HCT116 (cell line): ENCODE measurements around the gene DMBX1. TPM values are rescaled to one million over a fixed set of nuclear protein-coding genes. Genes with fewer than 3 reads are reported as not detected.

Experiments
- ATAC-seq: fragments of 200-7000 bp; cut with Tn5 transposase; 2 replicates; pipeline ENCODE4 v1.9.1; 2020; ENCODE audit warnings: mild to moderate bottlenecking, moderate library complexity
- BruUV-seq: library from RNA; stranded (reverse); fragments of 400-500 nt; replicated peaks from 2 replicates; lab custom pipeline; 2021; lab: Mats Ljungman, UMichigan
- CTCF ChIA-PET: fragments of 300-600 bp; sonication (Branson Sonifier 250); formaldehyde crosslinking; loops from one replicate; lab custom pipeline; 2021; ENCODE audit warnings: antibody characterized with exemption; lab: Charles Lee
- POLR2A ChIA-PET: fragments of 300-600, 350-600 bp; sonication (Branson Sonifier 250); formaldehyde crosslinking; loops from one replicate; lab custom pipeline; 2021; ENCODE audit warnings: antibody characterized with exemption; lab: Charles Lee
- RAD21 ChIA-PET, 2 experiments: fragments of 300-600 bp; sonication (Branson Sonifier 250); formaldehyde crosslinking; loops; one replicate each; lab custom pipeline; 2023; ENCODE audit warnings: low total read pairs in 2 of 2; ENCODE audit not compliant: uncharacterized antibody in 2 of 2, unreplicated experiment in 2 of 2, low non-redundant PET in 1 of 2; lab: Charles Lee
- DNase-seq: peaks from one replicate; pipeline ENCODE4 v3.0.0-alpha.2; 2010; ENCODE audit warnings: low read depth, low spot score
- H2AFZ ChIP-seq: fragments of 200-600 bp; shearing (Covaris generic), sonication (generic); 2 replicates; pipeline ENCODE4 v1.6.1; 2017; ENCODE audit warnings: low read depth, mixed run types, mixed read lengths, antibody characterized with exemption, low read length; ENCODE audit not compliant: poor library complexity, severe bottlenecking
- H3K27ac ChIP-seq: 2 replicates; pipeline ENCODE4 v1.5.1; 2012; ENCODE audit warnings: low read depth, low read length
- H3K27me3 ChIP-seq: fragments of 200-600 bp; sonication (generic); 2 replicates; pipeline ENCODE4 v1.6.1; 2016; ENCODE audit warnings: mixed run types, low read length, mixed read lengths; ENCODE audit not compliant: insufficient read depth
- H3K36me3 ChIP-seq, 2 experiments: fragments of 200-500 bp in 1 of 2; fragments of 200-600 bp in 1 of 2; sonication (Bioruptor generic) in 1 of 2; sonication (generic) in 1 of 2; 2 replicates each; pipeline versions ENCODE4 v1.5.1 to v1.6.1; 2014 to 2016; ENCODE audit warnings: low read length in 2 of 2, inconsistent platforms in 1 of 2, mixed read lengths in 1 of 2, mixed run types in 1 of 2; ENCODE audit not compliant: insufficient read depth in 2 of 2, control insufficient read depth in 1 of 2
- H3K4me1 ChIP-seq, 2 experiments: fragments of 200-600 bp in 1 of 2; sonication (generic) in 1 of 2; 2 replicates each; pipeline versions ENCODE4 v1.5.1 to v1.6.1; 2012 to 2017; ENCODE audit warnings: low read length in 2 of 2, inconsistent platforms in 1 of 2, mild to moderate bottlenecking in 1 of 2, mixed read lengths in 1 of 2, mixed run types in 1 of 2, moderate library complexity in 1 of 2; ENCODE audit not compliant: insufficient read depth in 2 of 2, control insufficient read depth in 1 of 2
- H3K4me2 ChIP-seq: fragments of 200-600 bp; sonication (generic); 2 replicates; pipeline ENCODE4 v1.6.1; 2017; ENCODE audit warnings: mixed run types, low read length, mixed read lengths
- H3K4me3 ChIP-seq, 2 experiments: fragments of 200-600 bp in 1 of 2; sonication (generic) in 1 of 2; replicated peaks in 1 of 2; 2 replicates each; pipeline ENCODE4 v1.5.1; 2011 to 2016; ENCODE audit warnings: low read length in 2 of 2, control low read depth in 1 of 2, low read depth in 1 of 2, mild to moderate bottlenecking in 1 of 2, mixed read lengths in 1 of 2, mixed run types in 1 of 2
- H3K79me2 ChIP-seq: fragments of 200-600 bp; sonication (generic); 2 replicates; pipeline ENCODE4 v1.6.1; 2017; ENCODE audit warnings: mild to moderate bottlenecking, mixed run types, low read length, moderate library complexity, mixed read lengths; ENCODE audit not compliant: insufficient read depth
- H3K9ac ChIP-seq: fragments of 200-600 bp; sonication (generic); 2 replicates; pipeline ENCODE4 v1.6.1; 2016; ENCODE audit warnings: low read length, mixed read lengths
- H3K9me2 ChIP-seq: fragments of 200-600 bp; sonication (generic), shearing (Covaris generic); 2 replicates; pipeline ENCODE4 v1.6.1; 2017; ENCODE audit warnings: mixed run types, mild to moderate bottlenecking, moderate library complexity; ENCODE audit not compliant: insufficient read depth
- H3K9me3 ChIP-seq, 2 experiments: fragments of 200-500 bp in 1 of 2; fragments of 200-600 bp in 1 of 2; sonication (Bioruptor generic) in 1 of 2; sonication (generic) in 1 of 2; 2 replicates each; pipeline ENCODE4 v1.6.1; 2014 to 2017; ENCODE audit warnings: low read length in 2 of 2, mixed read lengths in 2 of 2, inconsistent platforms in 1 of 2, low read depth in 1 of 2, mild to moderate bottlenecking in 1 of 2, mixed run types in 1 of 2, moderate library complexity in 1 of 2; ENCODE audit not compliant: control insufficient read depth in 1 of 2, insufficient read depth in 1 of 2
- H4K20me1 ChIP-seq: fragments of 200-600 bp; sonication (generic), shearing (Covaris generic); 2 replicates; pipeline ENCODE4 v1.6.1; 2017; ENCODE audit warnings: mixed run types, mild to moderate bottlenecking, moderate library complexity; ENCODE audit not compliant: insufficient read depth
- ATF3 ChIP-seq: IDR thresholded peaks from 2 replicates; pipeline ENCODE4 v1.6.1; 2012
- CBX3 ChIP-seq: IDR thresholded peaks from 2 replicates; pipeline ENCODE4 v1.6.1; 2012; ENCODE audit warnings: low read depth
- CEBPB ChIP-seq: IDR thresholded peaks from 2 replicates; pipeline ENCODE4 v1.6.1; 2012; ENCODE audit warnings: low read depth
- ELF1 ChIP-seq: IDR thresholded peaks from 2 replicates; pipeline ENCODE4 v1.6.1; 2012; ENCODE audit warnings: low read depth, borderline replicate concordance
- EZH2 ChIP-seq: fragments of 200-600 bp; sonication (generic); IDR thresholded peaks from 2 replicates; pipeline ENCODE4 v1.6.1; 2017; ENCODE audit warnings: antibody characterized with exemption, mixed run types
- EZH2phosphoT487 ChIP-seq: fragments of 200-600 bp; IDR thresholded peaks from 2 replicates; pipeline ENCODE4 v1.6.1; 2018; ENCODE audit warnings: antibody characterized with exemption, borderline replicate concordance
- FOSL1 ChIP-seq: IDR thresholded peaks from 2 replicates; pipeline ENCODE4 v1.6.1; 2012; ENCODE audit warnings: low read depth
- POLR2A ChIP-seq: IDR thresholded peaks from 2 replicates; pipeline ENCODE4 v1.7.0; 2011; ENCODE audit warnings: borderline replicate concordance; ENCODE audit not compliant: insufficient read depth, insufficient read length; ENCODE audit errors: extremely low read depth
- SRF ChIP-seq: IDR thresholded peaks from 2 replicates; pipeline ENCODE4 v1.6.1; 2012; ENCODE audit warnings: low read depth
- YY1 ChIP-seq: IDR thresholded peaks from 2 replicates; pipeline ENCODE4 v1.6.1; 2011; ENCODE audit warnings: low read length, low read depth, moderate library complexity, mild to moderate bottlenecking; ENCODE audit not compliant: insufficient replicate concordance; ENCODE audit errors: extremely low read depth
- intact Hi-C: fragments of 100-400 bp; cut with micrococcal nuclease; formaldehyde crosslinking; loops from 2 replicates; pipeline ENCODE4 v1.10.0; 2022
- total RNA-seq: library from RNA; stranded (reverse); gene quantifications from one replicate; pipeline ENCODE4 v1.2.1, GENCODE V29; 2021; ENCODE audit not compliant: unreplicated experiment
- TF ChIP-seq, protein P1 (sequence below): IDR thresholded peaks from 2 replicates; pipeline ENCODE4 v1.6.1; 2011; ENCODE audit warnings: mild to moderate bottlenecking, low read length, moderate library complexity; ENCODE audit not compliant: insufficient replicate concordance; ENCODE audit errors: extremely low read depth
- TF ChIP-seq, protein P2 (sequence below): IDR thresholded peaks from 2 replicates; pipeline ENCODE4 v1.6.1; 2012
- TF ChIP-seq, protein P3 (sequence below), 3 experiments: fragments of 200-600 bp in 1 of 3; sonication (generic) in 1 of 3; IDR thresholded peaks in 2 of 3; conservative IDR thresholded peaks in 1 of 3; 2 replicates each; pipeline ENCODE4 v1.5.1; 2012 to 2017; ENCODE audit warnings: low read depth in 2 of 3, low read length in 2 of 3, antibody characterized with exemption in 1 of 3, borderline replicate concordance in 1 of 3, control low read depth in 1 of 3, mild to moderate bottlenecking in 1 of 3, mixed read lengths in 1 of 3, mixed run types in 1 of 3, moderate library complexity in 1 of 3; ENCODE audit not compliant: insufficient read depth in 1 of 3

Gene DMBX1
- total RNA-seq, 1 experiment from 2014 or later, result 4.3 TPM

DNA sequence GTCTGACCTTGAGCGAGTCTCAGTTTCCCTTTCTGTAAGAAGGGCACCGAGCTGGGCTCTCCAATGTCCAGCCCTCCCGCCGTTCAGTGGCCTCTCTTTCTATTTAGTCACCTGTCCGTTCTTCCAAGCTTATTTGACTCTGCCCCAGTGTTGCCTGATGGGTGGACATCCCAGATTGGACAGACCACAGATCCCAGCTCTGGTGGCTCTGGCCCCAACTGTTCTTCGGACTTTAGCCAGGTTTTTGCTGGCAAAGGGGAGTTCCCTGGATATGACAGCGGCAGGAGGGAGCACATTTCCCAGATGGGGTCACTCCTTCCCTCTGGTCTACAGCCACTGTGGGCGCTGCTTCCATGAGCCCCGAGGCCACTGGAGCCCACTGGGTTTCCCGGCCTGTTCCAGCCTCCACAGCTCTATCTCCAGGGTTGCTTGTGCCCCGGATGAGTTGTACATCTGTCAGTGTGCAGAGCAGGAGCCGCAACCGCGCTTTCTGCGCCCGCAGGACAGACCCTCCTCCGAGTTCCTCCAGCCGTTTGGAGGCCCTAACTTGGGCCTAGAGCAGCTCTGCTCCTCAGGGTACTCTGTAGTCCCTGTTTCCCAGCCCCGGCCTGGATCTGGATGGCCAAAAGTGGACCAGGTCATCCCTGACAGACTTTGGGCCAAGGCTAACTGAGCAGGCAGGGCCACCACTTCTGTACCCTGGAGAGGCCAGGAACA is 3.8 kb downstream of the DMBX1 start:
- CTCF ChIA-PET, result no interaction called here
- DNase-seq, result no peak
- RAD21 ChIA-PET, result no interaction called here
- no peak overlapping the region for H3K9ac ChIP-seq
- no peak overlapping the region for H2AFZ ChIP-seq
- no peaks in the 10 kb centered on the region for H3K27me3 ChIP-seq
- H3K27ac ChIP-seq, result no peak overlapping the region
- H4K20me1 ChIP-seq, result no peaks in the 10 kb centered on the region
- no peak for ATAC-seq
- POLR2A ChIA-PET, result no interaction called here
- no peaks in the 10 kb centered on the region for H3K36me3 ChIP-seq
- no peaks in the 10 kb centered on the region for H3K9me2 ChIP-seq
- H3K9me3 ChIP-seq, result no peaks in the 10 kb centered on the region
- H3K4me1 ChIP-seq, result peaks cover 6 to 17% of the 10 kb centered on the region in 2 experiments; a peak in 3 of 4 replicates
- no peak overlapping the region for H3K4me2 ChIP-seq
- intact Hi-C loops, result no loop called here
- TF ChIP-seq, protein P1, sequence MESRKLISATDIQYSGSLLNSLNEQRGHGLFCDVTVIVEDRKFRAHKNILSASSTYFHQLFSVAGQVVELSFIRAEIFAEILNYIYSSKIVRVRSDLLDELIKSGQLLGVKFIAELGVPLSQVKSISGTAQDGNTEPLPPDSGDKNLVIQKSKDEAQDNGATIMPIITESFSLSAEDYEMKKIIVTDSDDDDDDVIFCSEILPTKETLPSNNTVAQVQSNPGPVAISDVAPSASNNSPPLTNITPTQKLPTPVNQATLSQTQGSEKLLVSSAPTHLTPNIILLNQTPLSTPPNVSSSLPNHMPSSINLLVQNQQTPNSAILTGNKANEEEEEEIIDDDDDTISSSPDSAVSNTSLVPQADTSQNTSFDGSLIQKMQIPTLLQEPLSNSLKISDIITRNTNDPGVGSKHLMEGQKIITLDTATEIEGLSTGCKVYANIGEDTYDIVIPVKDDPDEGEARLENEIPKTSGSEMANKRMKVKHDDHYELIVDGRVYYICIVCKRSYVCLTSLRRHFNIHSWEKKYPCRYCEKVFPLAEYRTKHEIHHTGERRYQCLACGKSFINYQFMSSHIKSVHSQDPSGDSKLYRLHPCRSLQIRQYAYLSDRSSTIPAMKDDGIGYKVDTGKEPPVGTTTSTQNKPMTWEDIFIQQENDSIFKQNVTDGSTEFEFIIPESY, result no peak
- TF ChIP-seq, protein P2, sequence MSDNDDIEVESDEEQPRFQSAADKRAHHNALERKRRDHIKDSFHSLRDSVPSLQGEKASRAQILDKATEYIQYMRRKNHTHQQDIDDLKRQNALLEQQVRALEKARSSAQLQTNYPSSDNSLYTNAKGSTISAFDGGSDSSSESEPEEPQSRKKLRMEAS, result no peak
- TF ChIP-seq POLR2A, result no peak
- TF ChIP-seq ATF3, result no peak
- TF ChIP-seq YY1, result no peak
- no peak for TF ChIP-seq ELF1
- no peak for TF ChIP-seq CBX3
- TF ChIP-seq EZH2phosphoT487, result no peak
- no peak for TF ChIP-seq EZH2
- no peak for TF ChIP-seq CEBPB
- TF ChIP-seq SRF, result no peak
- TF ChIP-seq FOSL1, result no peak
- TF ChIP-seq, protein P3, sequence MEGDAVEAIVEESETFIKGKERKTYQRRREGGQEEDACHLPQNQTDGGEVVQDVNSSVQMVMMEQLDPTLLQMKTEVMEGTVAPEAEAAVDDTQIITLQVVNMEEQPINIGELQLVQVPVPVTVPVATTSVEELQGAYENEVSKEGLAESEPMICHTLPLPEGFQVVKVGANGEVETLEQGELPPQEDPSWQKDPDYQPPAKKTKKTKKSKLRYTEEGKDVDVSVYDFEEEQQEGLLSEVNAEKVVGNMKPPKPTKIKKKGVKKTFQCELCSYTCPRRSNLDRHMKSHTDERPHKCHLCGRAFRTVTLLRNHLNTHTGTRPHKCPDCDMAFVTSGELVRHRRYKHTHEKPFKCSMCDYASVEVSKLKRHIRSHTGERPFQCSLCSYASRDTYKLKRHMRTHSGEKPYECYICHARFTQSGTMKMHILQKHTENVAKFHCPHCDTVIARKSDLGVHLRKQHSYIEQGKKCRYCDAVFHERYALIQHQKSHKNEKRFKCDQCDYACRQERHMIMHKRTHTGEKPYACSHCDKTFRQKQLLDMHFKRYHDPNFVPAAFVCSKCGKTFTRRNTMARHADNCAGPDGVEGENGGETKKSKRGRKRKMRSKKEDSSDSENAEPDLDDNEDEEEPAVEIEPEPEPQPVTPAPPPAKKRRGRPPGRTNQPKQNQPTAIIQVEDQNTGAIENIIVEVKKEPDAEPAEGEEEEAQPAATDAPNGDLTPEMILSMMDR (IDR thresholded peaks at IDR 0.05 in 2 of 3, conservative IDR thresholded peaks at IDR 0.05 in 1 of 3; ENCODE audit: borderline replicate concordance in 1 of 3, insufficient read depth in 1 of 3, low read depth in 2 of 3, low read length in 2 of 3), result no peak
- BruUV-seq, result no TSS peak
- H3K4me3 ChIP-seq, result no peak overlapping the region
- H3K79me2 ChIP-seq, result no peaks in the 10 kb centered on the region
